Embryonic facial prominence (tissue), 1 donor: ENCODE measurements around the gene PTGR3.
A peak's percentile ranks its signal among the peaks of the same experiment; 100 is the strongest.

Experiments used
- DNase-seq: peaks from one replicate; pipeline ENCODE4 v3.0.0-alpha.2; 2016; ENCODE audit errors: extremely low spot score

PTGR3 gene, protein sequence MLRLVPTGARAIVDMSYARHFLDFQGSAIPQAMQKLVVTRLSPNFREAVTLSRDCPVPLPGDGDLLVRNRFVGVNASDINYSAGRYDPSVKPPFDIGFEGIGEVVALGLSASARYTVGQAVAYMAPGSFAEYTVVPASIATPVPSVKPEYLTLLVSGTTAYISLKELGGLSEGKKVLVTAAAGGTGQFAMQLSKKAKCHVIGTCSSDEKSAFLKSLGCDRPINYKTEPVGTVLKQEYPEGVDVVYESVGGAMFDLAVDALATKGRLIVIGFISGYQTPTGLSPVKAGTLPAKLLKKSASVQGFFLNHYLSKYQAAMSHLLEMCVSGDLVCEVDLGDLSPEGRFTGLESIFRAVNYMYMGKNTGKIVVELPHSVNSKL

DNA sequence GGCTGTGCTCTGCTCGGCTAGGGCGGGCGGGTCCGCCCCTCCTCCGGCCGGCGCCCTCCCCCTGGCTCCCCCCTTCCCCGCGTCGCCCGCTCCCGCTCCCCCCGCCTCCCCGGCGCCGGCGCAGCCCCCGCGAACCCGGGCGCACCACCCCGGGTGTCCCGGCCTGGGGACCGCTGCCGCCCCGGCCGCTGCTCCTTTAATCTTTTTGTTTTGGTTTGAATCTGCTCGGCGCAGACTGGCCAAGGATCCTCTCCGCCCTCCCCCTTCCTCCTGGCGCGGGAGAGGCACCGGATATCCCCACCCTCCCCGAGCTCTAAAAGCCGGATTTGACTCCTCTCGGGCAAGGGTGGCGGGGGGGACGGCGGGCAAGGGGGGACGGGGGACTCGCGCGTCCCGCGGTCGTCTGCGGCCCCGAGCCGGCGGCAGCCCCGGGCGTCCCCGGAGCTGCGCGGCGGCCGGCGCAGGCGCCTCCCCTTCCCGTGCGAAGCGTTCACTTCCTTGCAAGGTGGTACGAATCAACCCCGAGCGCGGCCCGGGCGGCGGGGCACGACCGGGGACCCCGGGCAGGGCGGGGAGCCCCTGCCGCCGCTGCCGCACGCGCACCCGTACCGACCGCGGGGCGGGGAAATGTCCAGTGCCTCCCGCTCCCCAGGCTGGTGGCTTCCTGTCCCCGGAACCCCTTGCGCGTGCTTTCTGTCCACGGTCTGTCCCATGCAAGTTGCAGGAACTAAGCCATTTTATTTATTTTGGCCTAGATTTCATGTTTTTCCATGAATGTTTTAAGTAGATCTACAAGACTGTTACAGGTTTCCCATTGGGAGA is at the start of gene PTGR3:
PTGR3 (minus strand) TSS at position 11 of the 822 bp plus-strand sequence. CDS start 81 bp downstream, outside the sequence.
- peak; percentile 57 for DNase-seq

DNA sequence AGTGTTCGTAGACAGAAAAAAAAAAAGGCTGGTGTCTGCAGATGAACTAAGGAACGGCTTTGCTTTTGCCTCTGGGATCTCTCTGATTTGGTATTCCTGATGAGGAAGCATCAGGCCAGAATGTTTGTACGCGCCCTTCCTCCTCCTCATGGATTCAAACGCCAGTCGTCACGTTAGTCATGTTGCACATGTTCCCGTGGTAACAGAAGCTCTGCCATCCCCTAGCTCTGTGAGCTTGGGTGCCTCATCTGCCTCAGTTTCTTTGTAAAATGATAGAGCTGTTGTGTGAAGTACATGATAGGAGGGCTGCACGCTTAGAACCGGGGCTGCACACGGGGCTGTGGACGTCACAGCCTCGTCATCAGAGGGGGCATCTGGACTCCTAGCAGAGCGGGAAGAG is 48.7 kb upstream of the PTGR3 start:
- DNase-seq, result no peak

DNA sequence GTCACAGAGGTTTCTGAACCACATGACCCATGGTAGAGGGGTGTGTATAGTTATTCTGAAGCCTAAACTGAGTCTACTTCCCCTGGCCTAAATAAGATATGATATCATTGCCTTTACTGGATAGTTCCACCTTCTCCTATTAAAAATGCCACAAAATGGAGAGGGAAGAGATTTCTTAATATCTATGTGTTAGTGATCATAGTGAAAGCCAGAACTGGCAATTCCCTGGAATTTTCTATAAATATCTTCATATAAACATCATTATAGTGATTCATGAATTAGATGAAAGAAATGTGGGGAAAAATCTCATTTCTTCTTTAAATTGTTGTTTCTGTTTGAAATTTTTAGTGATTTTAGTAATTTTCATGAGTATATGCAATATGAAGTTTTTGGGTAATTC is 47.4 kb upstream of the PTGR3 start:
- no peak for DNase-seq

DNA sequence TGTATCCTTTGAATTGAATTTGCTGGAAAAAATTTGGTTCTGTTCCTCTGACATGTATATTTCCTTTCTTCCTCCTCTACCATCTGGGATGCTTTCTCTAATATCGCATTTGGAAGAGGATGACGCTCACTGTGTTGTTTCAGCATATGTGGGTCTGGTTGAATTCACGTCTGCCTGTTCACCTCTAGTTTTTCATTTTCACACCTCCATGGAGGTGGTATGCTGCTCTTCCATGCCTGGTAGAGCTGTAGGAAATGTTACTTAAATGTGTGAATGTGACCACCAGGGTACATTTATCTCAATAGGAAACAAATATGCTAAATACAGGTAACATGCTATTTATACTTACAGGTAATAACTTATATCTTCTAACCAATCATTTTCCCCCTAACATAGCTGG is 46.2 kb upstream of the PTGR3 start:
- no peak for DNase-seq

DNA sequence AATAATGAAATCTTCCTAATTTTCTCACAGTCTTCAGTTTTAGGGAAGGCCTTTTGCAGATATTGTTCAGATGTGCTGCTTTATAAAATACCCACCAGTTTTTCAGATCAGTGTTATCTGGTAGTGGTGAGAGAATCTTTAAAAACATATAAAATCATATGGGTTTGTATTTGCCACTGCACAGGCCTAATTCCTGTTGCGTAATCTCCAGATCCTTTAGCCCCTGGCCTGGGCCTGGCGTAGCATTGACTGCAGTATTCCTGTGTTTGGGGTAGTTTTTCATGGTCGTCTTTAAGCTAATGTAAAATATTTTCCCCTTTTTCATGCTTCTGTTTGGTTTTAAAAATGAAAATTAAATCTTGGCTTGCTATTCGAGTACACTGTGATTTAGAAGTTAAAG is 44.8 kb upstream of the PTGR3 start:
- DNase-seq, result no peak

DNA sequence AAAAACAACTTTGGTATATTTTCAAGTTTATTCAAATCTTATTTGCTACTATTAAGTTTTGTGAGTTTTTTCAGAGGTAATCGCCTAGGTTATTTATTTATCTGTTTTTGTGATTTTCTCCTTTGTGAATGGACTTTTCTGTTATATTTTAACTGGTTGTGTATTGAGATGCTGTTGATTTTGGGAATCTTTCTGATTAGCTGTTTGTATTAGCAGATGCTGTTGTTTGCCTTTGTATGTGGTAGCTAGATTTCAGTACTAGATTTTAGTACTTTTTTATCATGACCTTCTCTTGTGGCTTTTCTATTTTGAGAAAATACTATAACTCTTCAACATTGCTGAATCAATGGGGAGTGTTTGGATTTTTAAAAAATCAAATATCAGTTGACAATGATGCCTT is 44.1 kb upstream of the PTGR3 start:
- no peak for DNase-seq

DNA sequence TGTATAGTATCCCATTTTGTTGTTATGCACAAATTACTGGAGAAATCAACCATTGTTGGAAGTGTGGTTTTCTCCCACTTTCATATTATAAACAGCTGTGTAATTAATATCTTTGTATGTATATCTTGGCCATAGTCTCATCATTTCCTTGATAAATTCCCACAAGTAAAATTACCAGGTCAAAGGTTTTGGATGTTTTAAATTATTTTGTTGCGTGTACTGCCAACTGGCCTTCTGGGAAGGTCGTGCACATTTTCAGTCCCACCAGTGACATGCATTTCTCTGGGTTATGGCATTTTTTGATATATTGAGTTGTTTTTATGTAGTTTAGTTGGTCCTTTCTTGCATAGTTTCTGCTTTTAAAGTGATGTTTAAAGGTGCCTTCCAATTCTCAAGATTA is 43.2 kb upstream of the PTGR3 start:
- no peak for DNase-seq

DNA sequence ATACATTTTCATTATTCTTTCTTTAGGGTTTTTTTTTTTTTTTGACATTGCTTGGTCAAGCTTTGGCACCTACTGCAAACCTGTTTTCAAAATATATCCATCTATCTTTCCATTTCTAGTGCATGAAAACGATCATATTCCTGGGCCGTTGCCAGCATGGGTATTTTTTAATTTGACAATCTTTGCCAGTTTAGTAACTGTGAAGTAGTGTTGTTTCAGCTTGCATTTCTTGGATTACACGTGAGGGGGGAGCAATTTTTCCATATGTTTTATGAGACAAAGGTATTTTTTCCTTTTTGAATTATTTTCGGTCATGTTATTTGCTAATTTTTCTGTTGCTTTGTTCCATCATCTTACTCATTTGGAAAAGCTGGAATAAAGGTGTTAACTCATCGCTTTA is 42.5 kb upstream of the PTGR3 start:
- no peak for DNase-seq

DNA sequence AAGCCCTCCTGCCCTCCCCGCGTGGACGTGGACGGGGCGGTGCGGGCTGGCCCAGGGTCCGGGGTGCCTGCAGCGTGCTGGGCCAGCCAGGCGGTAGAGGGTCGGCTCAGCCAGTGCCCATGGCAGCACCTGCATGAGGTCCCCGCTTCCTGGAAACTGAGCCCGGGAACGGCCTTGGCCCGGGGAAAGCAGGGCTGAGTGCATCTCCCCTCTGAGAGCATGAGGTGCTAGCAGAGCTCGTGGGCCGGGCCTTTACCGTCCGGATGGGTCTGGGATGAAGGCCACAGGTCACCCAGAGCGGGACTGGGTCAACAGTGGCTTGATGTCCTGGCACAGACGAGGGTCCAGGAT is 41.5 kb upstream of the PTGR3 start:
- DNase-seq, result no peak

DNA sequence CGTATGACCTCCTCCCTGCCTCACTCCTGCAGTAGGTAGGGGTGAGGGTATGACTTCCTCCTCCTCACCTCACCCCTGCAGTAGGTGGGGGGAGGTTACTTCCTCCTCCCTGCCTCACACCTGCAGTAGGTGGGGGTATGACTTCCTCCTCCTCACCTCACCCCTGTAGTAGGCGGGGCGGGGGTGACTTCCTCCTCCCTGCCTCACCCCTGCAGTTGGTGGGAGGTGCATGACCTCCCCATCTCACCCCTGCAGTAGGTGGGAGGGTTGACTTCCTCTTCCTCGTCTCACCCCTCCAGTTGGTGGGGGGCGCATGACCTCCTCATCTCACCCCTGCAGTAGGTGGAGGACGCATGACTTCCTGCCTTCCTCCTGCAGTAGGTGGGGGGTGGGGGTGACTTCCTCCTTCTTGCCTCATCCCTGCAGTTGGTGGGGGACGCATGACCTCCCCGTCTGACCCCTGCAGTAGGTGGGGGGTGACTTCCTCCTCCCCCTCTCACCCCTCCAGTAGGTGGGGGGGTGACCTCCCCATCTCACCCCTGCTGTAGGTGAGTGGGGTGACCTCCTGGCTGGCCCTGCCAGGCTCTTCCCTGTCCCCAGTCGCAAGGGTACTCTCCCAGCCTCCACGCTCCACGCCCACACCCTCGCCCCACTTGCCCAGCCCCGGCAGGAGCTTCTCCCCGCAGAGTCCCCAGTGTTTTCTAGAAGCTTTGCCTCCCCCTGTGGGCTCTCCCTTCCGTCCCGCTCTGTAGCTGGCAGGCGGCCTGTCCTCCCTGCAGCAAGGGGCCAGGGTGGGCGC is 40.9 kb upstream of the PTGR3 start:
- no peak for DNase-seq

DNA sequence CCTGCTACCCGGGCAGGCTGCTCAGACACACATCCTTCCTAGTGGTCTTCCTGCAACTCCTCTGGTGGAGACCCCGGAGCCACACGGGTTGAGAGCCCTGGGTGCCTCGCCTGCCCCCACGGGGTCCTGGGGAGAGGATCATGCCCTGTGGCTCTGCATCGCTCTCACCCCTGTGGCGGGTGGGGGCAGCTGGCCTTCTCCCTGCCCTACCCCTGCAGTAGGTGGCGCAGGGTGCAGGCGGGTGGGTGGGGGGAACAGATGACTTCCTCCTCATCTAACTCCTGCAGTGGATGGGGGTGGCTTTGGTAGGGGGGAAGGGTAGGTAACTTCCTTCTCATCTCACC is 40.2 kb upstream of the PTGR3 start:
- no peak for DNase-seq

DNA sequence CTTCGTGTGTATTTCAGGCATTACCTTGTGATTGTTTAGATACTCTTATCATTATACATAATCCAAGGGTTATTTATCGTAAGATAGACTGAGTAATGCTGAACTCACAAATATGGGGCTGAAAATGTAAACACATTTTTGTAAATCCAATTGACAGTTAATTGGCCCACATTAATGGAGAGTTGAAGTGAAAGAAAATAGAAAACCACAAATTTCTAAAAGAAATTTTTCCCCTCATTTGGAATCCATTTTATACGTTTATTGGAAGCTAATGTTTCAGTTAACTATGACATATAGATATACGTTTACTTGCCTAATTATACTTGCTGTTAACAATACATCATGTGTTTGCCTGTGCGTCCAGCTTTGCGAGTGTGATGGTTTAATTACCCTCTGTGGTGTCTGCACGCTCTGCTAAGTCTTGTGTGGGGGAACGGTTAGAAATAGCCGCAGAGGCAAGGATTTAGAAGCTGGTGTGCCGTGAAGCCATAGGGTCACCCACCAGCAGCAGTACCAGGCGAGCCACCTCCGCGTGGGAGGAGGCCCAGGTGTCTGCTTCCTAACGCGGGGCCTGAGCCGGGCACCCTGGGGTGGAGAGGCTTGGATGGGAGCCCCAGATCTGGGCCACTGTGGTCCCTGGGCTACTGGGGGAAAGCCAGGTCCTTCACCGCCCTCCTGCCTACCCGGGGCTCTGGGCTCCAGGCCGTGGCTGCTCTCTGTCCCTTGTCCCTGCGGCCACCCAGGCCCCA is 39.7 kb upstream of the PTGR3 start:
- DNase-seq, result no peak

DNA sequence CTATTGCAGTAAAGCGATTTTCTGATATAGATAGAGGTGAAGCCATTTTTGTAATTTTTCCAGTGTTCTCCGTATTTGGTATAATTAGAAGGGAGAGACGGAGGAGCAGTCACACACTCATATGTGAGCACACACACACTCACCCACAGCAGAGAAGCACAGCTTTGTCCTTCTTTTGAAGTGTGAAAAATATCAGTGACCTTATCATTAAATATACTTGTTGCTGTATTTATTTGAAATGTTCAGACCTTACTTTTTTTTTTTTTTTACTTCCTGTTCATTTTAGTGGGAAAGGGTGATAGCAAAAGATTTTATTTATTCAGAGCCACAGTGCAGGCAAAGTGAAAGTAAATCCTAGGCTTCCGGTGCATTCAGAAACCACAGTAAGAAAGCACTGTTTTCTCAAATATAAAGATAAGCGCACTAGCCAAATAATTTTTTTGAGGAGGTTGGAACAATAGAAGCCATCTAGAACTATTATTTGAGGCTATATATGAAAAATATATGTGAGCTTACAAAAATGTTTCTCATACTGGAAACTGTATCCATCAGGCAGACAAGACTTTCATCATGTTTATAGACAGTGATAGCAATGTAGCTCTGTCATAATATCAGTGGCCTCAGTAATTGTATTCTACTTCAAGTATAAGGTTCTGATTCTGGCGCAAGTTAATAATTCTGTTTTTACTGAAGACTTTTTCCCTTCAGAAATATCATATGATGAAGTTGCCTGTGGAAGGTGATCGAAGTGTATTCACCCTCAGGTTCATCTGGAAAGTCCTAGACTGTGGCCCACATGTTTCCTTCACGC is 38.9 kb upstream of the PTGR3 start:
- DNase-seq, result no peak

DNA sequence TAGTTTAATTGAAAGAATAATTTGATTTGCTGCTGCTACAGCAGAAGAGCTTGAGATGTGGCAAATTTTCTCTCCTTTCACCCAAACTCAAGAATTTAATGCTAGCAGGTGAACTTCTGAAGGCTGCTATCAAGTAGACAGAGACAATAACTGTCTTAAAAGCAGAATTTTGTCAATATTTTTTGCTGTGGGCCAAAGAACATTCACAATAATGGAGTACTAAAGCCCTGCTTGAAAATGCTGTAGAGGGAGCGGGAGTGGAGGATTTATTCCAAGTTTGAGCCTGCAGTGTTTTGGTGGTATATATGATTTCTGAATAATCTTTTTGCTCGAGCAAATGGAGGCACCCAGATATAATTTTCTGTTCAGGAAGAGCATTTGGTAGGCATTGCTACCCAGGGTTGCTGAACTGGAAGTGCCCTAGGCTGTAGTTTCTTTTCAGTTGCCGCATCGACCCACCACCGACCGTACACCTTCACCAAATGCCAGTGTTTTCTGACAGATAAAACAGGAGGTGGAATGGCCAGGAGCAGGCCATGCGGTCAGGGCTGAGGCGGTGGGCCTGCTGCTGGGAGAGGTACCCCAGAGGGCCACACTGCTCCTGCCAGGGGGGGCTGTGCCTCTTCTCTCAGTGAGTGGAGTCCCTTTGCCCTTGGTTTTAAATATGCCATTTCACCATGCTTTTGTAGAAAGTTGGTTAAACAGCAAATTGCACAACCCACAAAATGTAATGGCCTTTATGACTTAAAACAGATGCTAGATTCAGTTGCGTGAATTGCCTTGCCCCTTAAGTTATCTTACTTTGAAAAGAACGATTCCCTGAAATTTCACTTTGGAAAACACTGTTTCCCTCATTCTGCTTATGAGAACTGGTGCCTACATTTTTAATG is 38.0 kb upstream of the PTGR3 start:
- no peak for DNase-seq

DNA sequence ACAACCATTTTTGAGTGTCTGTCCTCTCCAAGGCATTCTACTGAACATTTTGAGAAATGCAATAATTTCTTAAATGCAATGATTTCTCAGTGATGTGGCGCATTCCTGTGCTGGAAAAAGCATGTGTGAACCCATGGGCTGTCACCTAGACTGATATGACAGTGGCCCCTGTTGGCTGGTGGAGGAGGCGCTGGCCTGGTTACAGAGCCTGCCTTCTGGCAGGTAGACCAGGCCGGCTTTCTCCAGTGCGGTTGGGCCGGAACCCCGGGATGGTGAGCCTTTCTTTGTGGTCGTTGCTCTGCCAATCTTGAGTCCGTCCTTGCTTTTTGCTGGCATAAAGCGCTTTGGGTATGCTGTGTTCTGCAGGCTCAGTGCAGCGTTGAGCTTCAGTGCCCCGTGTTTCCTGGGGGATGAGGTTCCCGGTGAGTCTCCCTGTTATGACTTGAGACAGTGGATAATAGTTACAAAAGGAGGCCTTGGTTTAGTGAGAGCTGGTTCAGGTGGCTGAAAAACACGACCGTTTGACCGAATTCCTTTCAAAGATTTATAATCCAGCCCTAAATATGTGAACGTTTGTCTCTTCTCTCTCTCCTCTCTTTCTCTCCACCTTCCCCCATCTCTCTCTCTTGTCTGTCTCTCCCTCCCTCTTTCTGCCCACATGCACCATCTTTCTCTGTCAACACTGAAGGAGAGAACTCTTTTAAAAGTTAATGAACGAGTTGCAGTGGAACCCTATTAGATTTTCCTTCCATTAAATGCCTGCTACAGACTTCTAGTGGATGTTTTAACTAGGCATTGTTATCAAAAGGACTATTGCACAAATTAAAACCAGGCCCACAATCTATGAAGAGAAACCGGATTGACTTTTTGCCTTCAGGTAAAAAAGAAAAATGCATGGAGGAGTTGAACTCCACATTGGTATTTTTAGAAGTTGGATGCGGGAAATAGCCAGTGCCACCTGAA is 35.7 kb upstream of the PTGR3 start:
- no peak for DNase-seq

DNA sequence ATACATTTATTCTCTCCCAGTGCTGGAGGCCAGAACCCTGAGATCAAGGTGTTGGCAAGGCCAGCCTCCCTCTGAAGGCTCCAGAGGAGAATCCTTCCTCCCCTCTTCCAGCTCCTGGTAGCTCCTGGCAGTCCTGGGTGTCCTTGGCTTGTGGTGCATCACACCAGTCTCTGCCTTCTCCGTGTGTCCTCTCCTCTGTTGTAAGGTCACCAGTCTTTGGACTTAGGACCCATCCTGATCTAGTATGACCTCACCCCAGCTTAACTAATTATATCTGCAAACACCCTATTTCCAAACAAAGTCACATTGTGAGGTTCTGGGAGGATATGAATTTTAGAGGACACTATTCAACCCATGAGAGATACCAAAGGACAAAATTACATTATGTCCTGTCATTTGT is 32.8 kb upstream of the PTGR3 start:
- no peak for DNase-seq

DNA sequence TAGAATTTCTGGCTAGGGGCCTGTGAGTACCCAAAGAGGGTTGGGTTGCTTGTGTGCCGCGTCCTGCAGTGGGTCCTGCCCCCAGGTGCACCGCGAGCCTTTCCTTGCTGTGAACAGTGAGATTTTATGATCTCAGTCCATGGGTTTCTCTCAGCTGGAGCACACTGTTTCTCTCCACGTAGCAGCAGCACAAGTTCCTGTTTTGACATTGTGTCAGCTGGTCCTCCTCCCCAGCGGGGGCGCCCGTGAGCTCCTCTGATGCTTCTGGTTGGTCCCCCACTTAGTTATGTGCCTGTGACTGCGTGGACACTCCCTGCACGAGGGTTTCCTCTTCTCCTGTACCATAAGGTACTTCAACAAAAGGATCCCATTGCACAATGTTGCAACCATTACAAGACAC is 31.5 kb upstream of the PTGR3 start:
- DNase-seq, result no peak

DNA sequence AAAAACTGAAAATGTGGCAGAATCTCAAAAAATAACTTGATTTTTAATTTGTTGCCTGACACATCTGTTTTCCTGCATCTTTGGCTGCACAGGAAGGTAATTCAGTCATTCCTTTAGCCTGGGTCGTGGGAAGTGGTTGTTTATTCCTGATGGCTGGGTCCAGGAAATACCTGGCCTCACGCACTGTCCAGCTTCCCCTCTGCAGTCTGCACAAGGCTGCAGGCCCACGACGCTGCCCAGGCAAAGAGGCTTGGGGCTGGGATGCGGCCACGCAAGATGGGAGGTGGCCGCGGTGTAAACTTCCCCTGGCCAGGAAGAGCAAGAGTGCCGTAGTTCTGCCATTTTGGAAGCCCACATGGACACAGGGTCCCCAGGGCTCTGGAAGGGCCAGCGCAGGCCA is 29.8 kb upstream of the PTGR3 start:
- no peak for DNase-seq

DNA sequence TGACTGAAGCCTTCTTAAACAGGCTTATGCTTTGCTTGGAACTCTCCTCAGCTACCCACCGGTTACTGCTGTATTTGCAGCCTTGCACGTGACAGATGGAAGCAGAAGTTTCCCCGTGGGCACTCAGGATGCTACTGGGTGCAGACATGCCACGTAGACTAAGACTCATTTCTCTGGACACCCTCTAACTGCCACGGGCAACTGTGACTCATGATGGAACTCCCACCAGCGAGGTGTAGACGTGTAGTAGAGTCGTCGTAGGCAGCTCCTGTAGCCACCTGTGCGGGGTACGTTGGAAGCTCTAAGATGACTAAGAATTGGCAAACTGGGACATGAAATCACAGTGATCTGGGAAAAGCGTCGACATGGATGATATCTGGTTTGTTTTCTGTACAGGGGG is 29.2 kb upstream of the PTGR3 start:
- DNase-seq, result no peak
